Smooth muscle cell (in vitro differentiated cells): ENCODE results near the gene NSD1. TPM values are rescaled to one million over a fixed set of nuclear protein-coding genes. Genes with fewer than 3 reads are reported as not detected.

Experiments
- DNase-seq: peaks from one replicate; lab custom pipeline; 2025; ENCODE audit not compliant: unreplicated experiment; lab: John Stamatoyannopoulos, UW
- H2AFZ ChIP-seq: fragments of 200-600 bp; sonication (generic); 2 replicates; pipeline ENCODE4 v1.6.0; 2016; ENCODE audit warnings: antibody characterized with exemption, low read depth, mild to moderate bottlenecking
- H3F3A ChIP-seq: fragments of 200-600 bp; sonication (generic); 2 replicates; pipeline ENCODE4 v1.6.0; 2017; ENCODE audit warnings: antibody characterized with exemption, low read depth
- H3K27ac ChIP-seq: fragments of 200-600 bp; sonication (generic); 2 replicates; pipeline ENCODE4 v1.5.1; 2016; ENCODE audit warnings: low read depth, mild to moderate bottlenecking
- H3K27me3 ChIP-seq: fragments of 200-600 bp; sonication (generic); 2 replicates; pipeline ENCODE4 v1.6.1; 2016; ENCODE audit warnings: low read depth, mild to moderate bottlenecking
- H3K36me3 ChIP-seq: fragments of 200-600 bp; sonication (generic); 2 replicates; pipeline ENCODE4 v1.5.1; 2016; ENCODE audit warnings: low read depth
- H3K4me1 ChIP-seq: fragments of 200-600 bp; sonication (generic); 2 replicates; pipeline ENCODE4 v1.5.1; 2016; ENCODE audit warnings: low read depth
- H3K4me2 ChIP-seq: fragments of 200-600 bp; sonication (generic); 2 replicates; pipeline ENCODE4 v1.6.0; 2016; ENCODE audit warnings: mild to moderate bottlenecking
- H3K4me3 ChIP-seq: fragments of 200-600 bp; sonication (generic); 2 replicates; pipeline ENCODE4 v1.5.1; 2016; ENCODE audit warnings: mild to moderate bottlenecking
- H3K79me2 ChIP-seq: fragments of 200-600 bp; sonication (generic); 2 replicates; pipeline ENCODE4 v1.6.0; 2016; ENCODE audit warnings: low read depth, mild to moderate bottlenecking
- H3K9ac ChIP-seq: fragments of 200-600 bp; sonication (generic); 2 replicates; pipeline ENCODE4 v1.6.0; 2016; ENCODE audit warnings: low read depth
- H3K9me3 ChIP-seq: fragments of 200-600 bp; sonication (generic); replicated peaks from 2 replicates; pipeline ENCODE4 v1.5.1; 2016; ENCODE audit warnings: low read depth
- H4K20me1 ChIP-seq: fragments of 200-600 bp; sonication (generic); 2 replicates; pipeline ENCODE4 v1.6.0; 2016; ENCODE audit warnings: low read depth
- WGBS: methylation state at CpG from one replicate; pipeline ENCODE4 v1.1.7; 2016; ENCODE audit warnings: low lambda C conversion rate; 5-methylcytosine and 5-hydroxymethylcytosine counted together
- polyA plus RNA-seq: library from polyadenylated mRNA; unstranded; fragments of >200 nt; fragmentation: Nextera tagmentation; extraction: Ambion mirVana; gene quantifications from 2 replicates; pipeline ENCODE4 v1.2.1, GENCODE V29; 2016
- total RNA-seq: library from RNA; depleted of rRNA; stranded (reverse); fragments of >200 nt; gene quantifications from 2 replicates; pipeline ENCODE4 v1.2.3, GENCODE V29; 2014
- TF ChIP-seq, protein P1 (sequence below): fragments of 200-600 bp; sonication (generic); IDR thresholded peaks from 2 replicates; pipeline ENCODE4 v1.5.1; 2017; ENCODE audit warnings: borderline replicate concordance, mild to moderate bottlenecking, antibody characterized with exemption; ENCODE audit not compliant: insufficient read depth, poor library complexity, severe bottlenecking

The NSD1 gene
- total and polyA plus RNA-seq, 2 experiments from 2014 or later = 22.6 to 38.2 TPM

DNA sequence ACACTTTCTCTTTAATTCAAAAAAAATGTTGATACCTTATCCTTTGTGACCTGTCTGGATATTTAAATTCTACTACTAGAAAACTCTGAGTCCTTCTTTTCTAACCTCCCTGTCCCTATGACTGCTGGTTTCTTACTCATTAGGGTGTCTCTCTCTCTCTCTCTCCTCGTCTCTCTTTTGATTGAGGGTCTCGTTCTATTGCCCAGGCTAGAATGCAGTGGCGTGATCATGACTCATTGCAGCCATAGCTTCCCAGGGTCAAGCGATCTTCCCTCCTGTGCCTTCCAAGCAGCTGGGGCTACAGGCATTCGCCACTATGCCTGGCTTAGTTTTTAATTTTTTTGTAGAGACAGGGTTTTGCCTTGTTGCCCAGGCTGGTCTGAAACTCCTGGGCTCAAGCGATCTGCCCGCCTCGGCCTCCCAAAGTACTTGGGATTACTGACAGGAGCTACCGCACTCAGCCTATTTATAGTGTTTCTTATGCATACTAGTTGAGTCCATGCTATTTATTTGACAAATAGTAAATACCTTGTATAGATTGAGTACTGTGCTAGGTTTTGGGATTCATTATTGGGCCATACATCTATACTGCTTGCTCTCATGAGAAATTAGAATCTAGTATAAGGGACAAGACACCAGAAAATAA lies 61.9 kb downstream of the NSD1 start:
- H3K4me2 ChIP-seq = peak overlapping the region; percentile 18
- no peak overlapping the region for H3K4me3 ChIP-seq
- H3K27ac ChIP-seq = peak overlapping the region; percentile 73
- no peaks in the 10 kb centered on the region for H3K27me3 ChIP-seq
- H3K36me3 ChIP-seq = peaks cover 1% of the 10 kb centered on the region
- WGBS = 79% methylated on average over 9 of the region's 9 CpGs
- H3F3A ChIP-seq = no peaks in the 10 kb centered on the region
- TF ChIP-seq, protein P1, sequence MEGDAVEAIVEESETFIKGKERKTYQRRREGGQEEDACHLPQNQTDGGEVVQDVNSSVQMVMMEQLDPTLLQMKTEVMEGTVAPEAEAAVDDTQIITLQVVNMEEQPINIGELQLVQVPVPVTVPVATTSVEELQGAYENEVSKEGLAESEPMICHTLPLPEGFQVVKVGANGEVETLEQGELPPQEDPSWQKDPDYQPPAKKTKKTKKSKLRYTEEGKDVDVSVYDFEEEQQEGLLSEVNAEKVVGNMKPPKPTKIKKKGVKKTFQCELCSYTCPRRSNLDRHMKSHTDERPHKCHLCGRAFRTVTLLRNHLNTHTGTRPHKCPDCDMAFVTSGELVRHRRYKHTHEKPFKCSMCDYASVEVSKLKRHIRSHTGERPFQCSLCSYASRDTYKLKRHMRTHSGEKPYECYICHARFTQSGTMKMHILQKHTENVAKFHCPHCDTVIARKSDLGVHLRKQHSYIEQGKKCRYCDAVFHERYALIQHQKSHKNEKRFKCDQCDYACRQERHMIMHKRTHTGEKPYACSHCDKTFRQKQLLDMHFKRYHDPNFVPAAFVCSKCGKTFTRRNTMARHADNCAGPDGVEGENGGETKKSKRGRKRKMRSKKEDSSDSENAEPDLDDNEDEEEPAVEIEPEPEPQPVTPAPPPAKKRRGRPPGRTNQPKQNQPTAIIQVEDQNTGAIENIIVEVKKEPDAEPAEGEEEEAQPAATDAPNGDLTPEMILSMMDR = no peak
- H3K79me2 ChIP-seq = peaks cover 58% of the 10 kb centered on the region
- peak overlapping the region; percentile 53 for H3K9ac ChIP-seq
- H3K9me3 ChIP-seq = no peaks in the 10 kb centered on the region
- H4K20me1 ChIP-seq = peaks cover 19% of the 10 kb centered on the region
- no peak overlapping the region for H2AFZ ChIP-seq
- no peaks in the 10 kb centered on the region for H3K4me1 ChIP-seq
- DNase-seq = no peak

GRCh38 chr5:177198738-177199137 lies 65.2 kb downstream of the NSD1 start:
- DNase-seq = no peak
- H3K79me2 ChIP-seq = peaks cover 61% of the 10 kb centered on the region
- no peak overlapping the region for H3K4me2 ChIP-seq

GRCh38 chr5:177204281-177204680 lies 70.7 kb downstream of the NSD1 start:
- WGBS = 95% methylated on average over 9 of the region's 9 CpGs
- peaks cover 53% of the 10 kb centered on the region for H3K79me2 ChIP-seq
- no peak overlapping the region for H3K4me2 ChIP-seq
- no peak for DNase-seq
- H3K9ac ChIP-seq = no peak overlapping the region
- H4K20me1 ChIP-seq = peaks cover 53% of the 10 kb centered on the region
- no peaks in the 10 kb centered on the region for H3K4me1 ChIP-seq
- H3K9me3 ChIP-seq = no peaks in the 10 kb centered on the region
- H3K27me3 ChIP-seq = no peaks in the 10 kb centered on the region
- TF ChIP-seq, protein P1 = no peak
- H3K27ac ChIP-seq = no peak overlapping the region
- no peak overlapping the region for H2AFZ ChIP-seq
- H3K4me3 ChIP-seq = no peak overlapping the region
- H3F3A ChIP-seq = no peaks in the 10 kb centered on the region
- peaks cover 6% of the 10 kb centered on the region for H3K36me3 ChIP-seq

More at GRCh38 chr5:177198738-177199137, 65.2 kb downstream of the NSD1 start:
- Histone ChIP-seq H4K20me1 (peaks cover 27% of the 10 kb centered on the region), H3K27me3 (no peaks in the 10 kb centered on the region), H2AFZ (no peak overlapping the region), H3K36me3 (peaks cover 6% of the 10 kb centered on the region), H3K4me3 (no peak overlapping the region), H3K27ac (no peak overlapping the region), H3K9me3 (no peaks in the 10 kb centered on the region), H3K4me1 (no peaks in the 10 kb centered on the region), H3F3A (no peaks in the 10 kb centered on the region), H3K9ac (no peak overlapping the region)
- WGBS = 93% methylated on average over 5 of the region's 5 CpGs
- TF ChIP-seq, protein P1 = no peak

GRCh38 chr5:177209610-177210009 lies 76.0 kb downstream of the NSD1 start:
- TF ChIP-seq, protein P1 = no peak
- peaks cover 56% of the 10 kb centered on the region for H4K20me1 ChIP-seq
- no peaks in the 10 kb centered on the region for H3F3A ChIP-seq
- WGBS = 99% methylated on average over 4 of the region's 4 CpGs
- peaks cover 18% of the 10 kb centered on the region for H3K36me3 ChIP-seq
- peaks cover 48% of the 10 kb centered on the region for H3K79me2 ChIP-seq
- no peak overlapping the region for H3K9ac ChIP-seq
- no peaks in the 10 kb centered on the region for H3K9me3 ChIP-seq
- H3K4me3 ChIP-seq = no peak overlapping the region
- H3K27me3 ChIP-seq = no peaks in the 10 kb centered on the region
- H3K27ac ChIP-seq = no peak overlapping the region
- DNase-seq = no peak
- no peaks in the 10 kb centered on the region for H3K4me1 ChIP-seq
- H3K4me2 ChIP-seq = no peak overlapping the region
- no peak overlapping the region for H2AFZ ChIP-seq
